GM23248 (cell line): ENCODE data around the gene IGSF21.

ENCODE experiments used
- EZH2 ChIP-seq: fragments of 200-600 bp; sonication (generic); IDR thresholded peaks from 2 replicates; pipeline ENCODE4 v1.6.1; 2018; ENCODE audit warnings: antibody characterized with exemption, mild to moderate bottlenecking; ENCODE audit not compliant: insufficient read depth, poor library complexity, severe bottlenecking
- EZH2phosphoT487 ChIP-seq: fragments of 200-600 bp; sonication (generic); IDR thresholded peaks from 2 replicates; pipeline ENCODE4 v1.6.1; 2018; ENCODE audit warnings: antibody characterized with exemption, moderate library complexity, mild to moderate bottlenecking, low read depth; ENCODE audit not compliant: insufficient read depth

DNA sequence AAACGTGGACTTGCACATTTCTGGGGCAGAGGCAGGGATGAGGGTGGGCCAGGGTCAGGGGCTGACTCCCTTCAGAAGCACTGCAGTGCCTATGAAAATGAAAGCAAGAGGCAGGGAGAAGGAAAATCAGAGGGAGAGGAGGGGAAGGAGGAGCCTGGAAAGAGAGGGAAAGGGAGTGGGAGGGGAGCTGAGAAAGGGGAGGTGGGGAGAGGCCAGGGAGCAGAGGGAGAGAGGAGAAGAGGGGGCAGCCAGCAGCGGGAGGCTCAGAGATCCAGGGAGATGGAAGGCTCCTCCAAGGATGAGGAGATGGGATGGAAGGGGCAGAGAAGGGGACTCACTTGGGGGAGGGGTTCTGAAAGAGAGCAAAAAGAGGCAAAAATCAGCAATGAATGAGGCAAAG lies 276.9 kb downstream of the IGSF21 start:
- TF ChIP-seq EZH2 (no peak), EZH2phosphoT487 (no peak)
